HG02885 (cell line): ENCODE measurements around the gene SLC44A1.

Source experiments
- ATAC-seq: cut with Tn5 transposase; IDR thresholded peaks from one replicate; pipeline ENCODE4 v1.9.1; 2021; ENCODE audit warnings: mild to moderate bottlenecking; ENCODE audit not compliant: unreplicated experiment, poor library complexity

Gene SLC44A1

GRCh38 chr9:105418588-105419500 is 174.4 kb downstream of the SLC44A1 start:
- ATAC-seq = no peak

- no peak for ATAC-seq
These were observed 175.6 kb downstream of the SLC44A1 start for GRCh38 chr9:105419816-105420597.

- no peak for ATAC-seq
These were observed 176.7 kb downstream of the SLC44A1 start for GRCh38 chr9:105421154-105421553.

- ATAC-seq = no peak
These were observed 177.4 kb downstream of the SLC44A1 start for GRCh38 chr9:105421864-105422263.

GRCh38 chr9:105425816-105426433 is 181.5 kb downstream of the SLC44A1 start:
- ATAC-seq = peak; percentile 72

- no peak for ATAC-seq
These were observed 182.2 kb downstream of the SLC44A1 start for GRCh38 chr9:105426657-105427056.

- no peak for ATAC-seq
These were observed 187.2 kb downstream of the SLC44A1 start for GRCh38 chr9:105431424-105432246.

GRCh38 chr9:105432247-105432842 is 187.9 kb downstream of the SLC44A1 start:
- no peak for ATAC-seq

- ATAC-seq = no peak
These were observed 191.0 kb downstream of the SLC44A1 start for GRCh38 chr9:105435453-105435852.

- no peak for ATAC-seq
These were observed 192.3 kb downstream of the SLC44A1 start for GRCh38 chr9:105436783-105437182.

- no peak for ATAC-seq
These were observed 193.3 kb downstream of the SLC44A1 start for GRCh38 chr9:105437704-105438103.

- no peak for ATAC-seq
These were observed 193.8 kb downstream of the SLC44A1 start for GRCh38 chr9:105438141-105438806.

- no peak for ATAC-seq
These were observed 195.0 kb downstream of the SLC44A1 start for GRCh38 chr9:105439428-105439827.

GRCh38 chr9:105441616-105442160 is 197.2 kb downstream of the SLC44A1 start:
- no peak for ATAC-seq

- no peak for ATAC-seq
These were observed 198.7 kb downstream of the SLC44A1 start for GRCh38 chr9:105443121-105443520.

- no peak for ATAC-seq
These were observed 199.7 kb downstream of the SLC44A1 start for GRCh38 chr9:105444130-105444529.

- ATAC-seq = no peak
These were observed 200.9 kb downstream of the SLC44A1 start for GRCh38 chr9:105445203-105445881.

GRCh38 chr9:105447386-105447813 is 202.9 kb downstream of the SLC44A1 start:
- ATAC-seq = no peak
